ENCODE data around the gene PIGU. TPM values are rescaled to one million over a fixed set of nuclear protein-coding genes. Genes with fewer than 3 reads are reported as not detected.

The PIGU gene
- total RNA-seq, 1 donor from 2014 or later, result 5.5 TPM

- Histone ChIP-seq H3K36me3 (ENCODE audit: control insufficient read depth, insufficient read depth, low read length) (no peaks in the 10 kb centered on the region), H3K27me3 (ENCODE audit: control insufficient read depth, insufficient read depth, low read length) (no peaks in the 10 kb centered on the region), H3K4me3 (ENCODE audit: low read depth, low read length) (peak within 1 kb of the TSS; percentile 77)
- FAIRE-seq (no peak), DNase-seq (ENCODE audit: low read depth) (peak; percentile 68)
- TF ChIP-seq CTCF (IDR thresholded peaks at IDR 0.05; ENCODE audit: insufficient read depth, low read length, severe bottlenecking), result no peak
These were observed 27.5 kb upstream of the PIGU start, which contains the start of gene TP53INP2 for GRCh38 chr20:34704177-34705007. TP53INP2 (plus strand) TSS chr20:34704344; CDS start chr20:34708740, 4,396 bp downstream.

- Histone ChIP-seq H3K36me3 (ENCODE audit: control insufficient read depth, insufficient read depth, low read length) (no peaks in the 10 kb centered on the region), H3K4me3 (ENCODE audit: low read depth, low read length) (peak overlapping the region; percentile 77), H3K27me3 (ENCODE audit: control insufficient read depth, insufficient read depth, low read length) (no peaks in the 10 kb centered on the region)
- FAIRE-seq (no peak), DNase-seq (ENCODE audit: low read depth) (peak; percentile 28)
- TF ChIP-seq CTCF (IDR thresholded peaks at IDR 0.05; ENCODE audit: insufficient read depth, low read length, severe bottlenecking), result no peak
These were observed 26.7 kb upstream of the PIGU start for GRCh38 chr20:34703424-34704176.

GRCh38 chr20:34703061-34703423 lies 26.1 kb upstream of the PIGU start:
- no peak for TF ChIP-seq CTCF (IDR thresholded peaks at IDR 0.05; ENCODE audit: insufficient read depth, low read length, severe bottlenecking)
- no peak for FAIRE-seq
- Histone ChIP-seq H3K36me3 (ENCODE audit: control insufficient read depth, insufficient read depth, low read length) (no peaks in the 10 kb centered on the region), H3K4me3 (ENCODE audit: low read depth, low read length) (no peak overlapping the region), H3K27me3 (ENCODE audit: control insufficient read depth, insufficient read depth, low read length) (no peaks in the 10 kb centered on the region)
- DNase-seq (ENCODE audit: low read depth), result no peak

- TF ChIP-seq CTCF (IDR thresholded peaks at IDR 0.05; ENCODE audit: insufficient read depth, low read length, severe bottlenecking), result no peak
- DNase-seq (ENCODE audit: low read depth) (no peak), FAIRE-seq (no peak)
These were observed 24.7 kb upstream of the PIGU start for GRCh38 chr20:34701405-34702085.

GRCh38 chr20:34693414-34693813 lies 16.5 kb upstream of the PIGU start:
- no peak for TF ChIP-seq CTCF (IDR thresholded peaks at IDR 0.05; ENCODE audit: insufficient read depth, low read length, severe bottlenecking)
- FAIRE-seq (no peak), DNase-seq (ENCODE audit: low read depth) (no peak)
- Histone ChIP-seq H3K27me3 (ENCODE audit: control insufficient read depth, insufficient read depth, low read length) (no peaks in the 10 kb centered on the region), H3K36me3 (ENCODE audit: control insufficient read depth, insufficient read depth, low read length) (no peaks in the 10 kb centered on the region), H3K4me3 (ENCODE audit: low read depth, low read length) (no peak overlapping the region)

More at GRCh38 chr20:34701405-34702085, 24.7 kb upstream of the PIGU start:
- Histone ChIP-seq H3K27me3 (ENCODE audit: control insufficient read depth, insufficient read depth, low read length) (no peaks in the 10 kb centered on the region), H3K4me3 (ENCODE audit: low read depth, low read length) (no peak overlapping the region), H3K36me3 (ENCODE audit: control insufficient read depth, insufficient read depth, low read length) (no peaks in the 10 kb centered on the region)
